Mesenchymal stem cell (in vitro differentiated cells and primary cell): ENCODE measurements around the gene MRPS34.

Source experiments
- DNase-seq: peaks from one replicate; pipeline ENCODE4 v3.0.0-alpha.2; 2013
- H2AFZ ChIP-seq: one replicate; pipeline ENCODE4 v1.6.1; 2013; ENCODE audit warnings: low read depth, mild to moderate bottlenecking, control low read depth, inconsistent platforms, low read length, moderate library complexity
- H2AK5ac ChIP-seq: 2 replicates; pipeline ENCODE4 v1.6.1; 2013; ENCODE audit warnings: low read length, moderate library complexity, mild to moderate bottlenecking, inconsistent platforms; ENCODE audit not compliant: severe bottlenecking
- H2BK120ac ChIP-seq: one replicate; pipeline ENCODE4 v1.6.1; 2013; ENCODE audit warnings: low read depth, mild to moderate bottlenecking, inconsistent platforms, low read length, moderate library complexity
- H2BK12ac ChIP-seq, 2 experiments: one replicate each; pipeline ENCODE4 v1.6.1; 2013; ENCODE audit warnings: inconsistent platforms in 2 of 2, low read length in 2 of 2, mild to moderate bottlenecking in 2 of 2, moderate library complexity in 2 of 2, control low read depth in 1 of 2
- H2BK15ac ChIP-seq: one replicate; pipeline ENCODE4 v1.6.1; 2013; ENCODE audit warnings: mild to moderate bottlenecking, low read depth, inconsistent platforms; ENCODE audit not compliant: poor library complexity, severe bottlenecking
- H2BK5ac ChIP-seq: 2 replicates; pipeline ENCODE4 v1.6.1; 2013; ENCODE audit warnings: low read depth, mild to moderate bottlenecking, low read length, control low read depth, inconsistent platforms; ENCODE audit not compliant: poor library complexity, severe bottlenecking
- H3K14ac ChIP-seq, 2 experiments: one replicate each; pipeline ENCODE4 v1.6.1; 2013; ENCODE audit warnings: inconsistent platforms in 2 of 2, low read length in 2 of 2, control low read depth in 1 of 2, mild to moderate bottlenecking in 1 of 2, moderate library complexity in 1 of 2
- H3K18ac ChIP-seq, 2 experiments: one replicate each; pipeline ENCODE4 v1.6.1; 2013; ENCODE audit warnings: inconsistent platforms in 2 of 2, low read length in 2 of 2, control low read depth in 1 of 2, low read depth in 1 of 2, mild to moderate bottlenecking in 1 of 2
- H3K23ac ChIP-seq, 2 experiments: one replicate each; pipeline ENCODE4 v1.6.1; 2013; ENCODE audit warnings: inconsistent platforms in 2 of 2, low read length in 2 of 2, mild to moderate bottlenecking in 2 of 2, moderate library complexity in 2 of 2, control low read depth in 1 of 2
- H3K27ac ChIP-seq: 2 replicates; pipeline ENCODE4 v1.5.1; 2013; ENCODE audit warnings: mild to moderate bottlenecking, moderate library complexity, low read length, control low read depth, inconsistent platforms; ENCODE audit not compliant: poor library complexity, severe bottlenecking
- H3K27me3 ChIP-seq, 2 experiments: 2 replicates each; pipeline versions ENCODE4 v1.6.1 to v1.7.0; 2013; ENCODE audit warnings: low read length in 2 of 2, mild to moderate bottlenecking in 2 of 2, moderate library complexity in 2 of 2, control low read depth in 1 of 2, inconsistent platforms in 1 of 2; ENCODE audit not compliant: control insufficient read depth in 1 of 2, insufficient read depth in 1 of 2
- H3K36me3 ChIP-seq, 2 experiments: 2 replicates each; pipeline versions ENCODE4 v1.6.1 to v1.7.0; 2013; ENCODE audit warnings: low read length in 2 of 2, control low read depth in 1 of 2, inconsistent platforms in 1 of 2, low read depth in 1 of 2, mild to moderate bottlenecking in 1 of 2; ENCODE audit not compliant: insufficient read depth in 2 of 2, control insufficient read depth in 1 of 2
- H3K4ac ChIP-seq, 2 experiments: one replicate each; pipeline ENCODE4 v1.6.1; 2013; ENCODE audit warnings: inconsistent platforms in 2 of 2, low read length in 2 of 2, mild to moderate bottlenecking in 2 of 2, moderate library complexity in 2 of 2, control low read depth in 1 of 2, low read depth in 1 of 2
- H3K4me1 ChIP-seq: 2 replicates; pipeline ENCODE4 v1.6.1; 2013; ENCODE audit warnings: low read depth, low read length, control low read depth; ENCODE audit not compliant: control insufficient read depth, insufficient read depth
- H3K4me2 ChIP-seq: 2 replicates; pipeline ENCODE4 v1.6.1; 2013; ENCODE audit warnings: low read length, mild to moderate bottlenecking, inconsistent platforms; ENCODE audit not compliant: poor library complexity, severe bottlenecking
- H3K4me3 ChIP-seq, 2 experiments: 2 replicates each; pipeline versions ENCODE4 v1.5.1 to v1.7.0; 2013; ENCODE audit warnings: low read length in 2 of 2, mild to moderate bottlenecking in 2 of 2, control low read depth in 1 of 2, low read depth in 1 of 2; ENCODE audit not compliant: insufficient read depth in 1 of 2
- H3K79me1 ChIP-seq: replicated peaks from 2 replicates; pipeline ENCODE4 v1.6.1; 2013; ENCODE audit warnings: mild to moderate bottlenecking, control low read depth, low read length, inconsistent platforms; ENCODE audit not compliant: poor library complexity, severe bottlenecking
- H3K9ac ChIP-seq: 2 replicates; pipeline ENCODE4 v1.7.0; 2013; ENCODE audit warnings: mild to moderate bottlenecking, low read length, moderate library complexity
- H3K9me3 ChIP-seq: 2 replicates; pipeline ENCODE4 v1.7.0; 2013; ENCODE audit warnings: mild to moderate bottlenecking, low read length; ENCODE audit not compliant: control insufficient read depth
- H4K8ac ChIP-seq: one replicate; pipeline ENCODE4 v1.6.1; 2013; ENCODE audit warnings: inconsistent platforms, mild to moderate bottlenecking, low read length, moderate library complexity
- H4K91ac ChIP-seq: one replicate; pipeline ENCODE4 v1.6.1; 2013; ENCODE audit warnings: mild to moderate bottlenecking, low read length, inconsistent platforms
- WGBS: methylation state at CpG from one replicate; pipeline ENCODE4 v1.1.7; 2013; ENCODE audit warnings: mixed read lengths; 5-methylcytosine and 5-hydroxymethylcytosine counted together

The MRPS34 gene

DNA sequence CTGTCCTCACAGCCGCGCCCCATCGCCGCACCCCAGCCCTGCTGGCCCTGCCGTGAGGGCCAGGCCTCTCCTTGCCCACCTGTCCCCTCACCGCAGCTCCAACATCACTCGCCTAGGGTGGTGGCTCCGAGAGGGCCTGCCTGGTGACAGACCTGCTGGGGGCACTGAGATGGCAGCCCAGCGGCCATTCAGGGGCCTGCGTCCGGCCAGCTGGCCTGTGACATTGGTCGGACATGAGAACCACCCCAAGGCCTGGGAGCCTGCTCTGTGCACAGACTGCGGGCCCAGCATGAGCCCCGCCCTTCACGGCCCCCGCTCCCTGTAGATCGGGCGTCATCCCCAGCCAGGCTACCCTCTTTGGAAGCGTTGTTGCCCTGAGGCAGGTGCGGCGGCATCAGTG, 13.4 kb downstream of the MRPS34 start:
- Histone ChIP-seq H2AK5ac (no peak overlapping the region), H3K79me1 (peaks cover 31% of the 10 kb centered on the region), H3K4ac (no peak overlapping the region), H3K4me3 (no peak overlapping the region), H3K14ac (no peak overlapping the region), H4K91ac (no peak overlapping the region), H3K18ac (no peak overlapping the region), H3K9ac (no peak overlapping the region), H2BK5ac (no peak overlapping the region), H4K8ac (no peak overlapping the region), H3K27me3 (no peaks in the 10 kb centered on the region), H2BK15ac (no peak overlapping the region), H3K4me1 (peaks cover 16% of the 10 kb centered on the region), H2AFZ (no peak overlapping the region), H2BK120ac (no peak overlapping the region), H3K9me3 (no peaks in the 10 kb centered on the region), H3K36me3 (peaks cover 76 to 87% of the 10 kb centered on the region in 2 experiments), H2BK12ac (no peak overlapping the region), H3K27ac (no peak overlapping the region), H3K4me2 (no peak overlapping the region), H3K23ac (no peak overlapping the region)
- WGBS = 98% methylated on average over 21 of the region's 21 CpGs
- no peak for DNase-seq

DNA sequence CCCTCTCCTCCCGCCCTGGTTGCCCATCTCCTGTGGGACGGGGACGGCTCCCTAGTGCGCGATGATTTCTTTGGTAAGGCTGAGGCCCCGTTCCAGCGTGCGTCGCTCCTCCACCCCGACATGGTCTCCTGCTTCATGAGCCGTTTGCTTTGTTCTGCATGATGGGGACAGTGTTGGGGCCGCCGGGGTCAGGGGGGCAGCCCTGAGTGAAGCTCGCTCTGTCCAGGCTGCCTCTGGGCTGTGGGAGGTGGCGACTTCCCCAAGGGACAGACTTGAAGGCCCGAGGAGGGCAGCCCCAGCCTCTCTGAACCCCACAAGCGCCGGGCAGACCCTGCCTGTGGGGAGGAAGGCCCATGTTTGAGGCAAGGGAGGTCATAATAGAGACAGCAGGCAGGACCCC, 14.0 kb downstream of the MRPS34 start:
- Histone ChIP-seq H2BK5ac (no peak overlapping the region), H3K4me2 (no peak overlapping the region), H3K23ac (no peak overlapping the region), H3K79me1 (peaks cover 34% of the 10 kb centered on the region), H2BK120ac (no peak overlapping the region), H2AK5ac (no peak overlapping the region), H3K27me3 (no peaks in the 10 kb centered on the region), H2AFZ (no peak overlapping the region), H3K9ac (no peak overlapping the region), H3K4me3 (no peak overlapping the region), H3K4ac (no peak overlapping the region), H3K18ac (no peak overlapping the region), H4K8ac (no peak overlapping the region), H3K14ac (no peak overlapping the region), H3K4me1 (peaks cover 14% of the 10 kb centered on the region), H3K36me3 (peaks cover 74 to 84% of the 10 kb centered on the region in 2 experiments), H2BK15ac (no peak overlapping the region), H3K27ac (no peak overlapping the region), H2BK12ac (no peak overlapping the region), H4K91ac (peak overlapping the region; percentile 28), H3K9me3 (no peaks in the 10 kb centered on the region)
- 97% methylated on average over 18 of the region's 18 CpGs for WGBS
- no peak for DNase-seq

DNA sequence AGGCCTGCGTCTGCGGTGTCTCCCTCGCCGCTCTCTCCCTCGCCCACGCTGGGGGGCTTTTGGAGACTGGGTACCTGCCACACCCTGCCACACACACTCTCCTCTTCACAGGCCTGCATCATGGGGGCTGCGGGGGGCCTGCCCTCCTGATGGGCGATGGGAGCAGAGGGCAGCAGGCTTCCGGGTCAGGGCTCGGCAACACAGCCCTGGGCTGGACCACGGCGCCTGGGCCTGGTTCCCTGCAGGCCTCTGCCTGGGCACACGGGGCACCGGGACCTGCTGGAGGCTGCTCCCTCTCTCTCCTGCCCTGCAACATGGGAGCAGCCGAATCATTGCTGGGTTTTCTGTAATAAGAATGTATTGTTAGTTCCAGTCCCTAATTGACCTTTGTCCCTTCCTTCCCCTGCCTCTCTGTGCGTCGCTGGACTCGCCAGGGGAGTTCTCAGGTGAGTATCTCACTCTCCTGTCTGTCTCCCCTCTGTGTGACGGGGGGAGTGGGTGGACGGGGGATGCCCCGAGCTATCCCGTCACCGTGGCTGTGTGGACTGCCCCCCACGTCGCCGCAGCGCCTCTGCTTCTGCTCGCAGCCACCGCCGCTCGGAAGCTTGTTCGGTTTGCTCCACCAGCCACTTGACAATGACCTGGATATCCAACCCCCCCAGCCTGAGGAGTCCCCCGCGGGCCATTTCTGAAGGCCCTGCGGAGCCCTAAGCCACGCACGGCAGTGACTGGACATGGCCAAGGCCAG, 15.0 kb downstream of the MRPS34 start:
- peak overlapping the region in 1 of 2 experiments; percentile 15 for H3K4me3 ChIP-seq
- 97% methylated on average over 32 of the region's 37 CpGs for WGBS

DNA sequence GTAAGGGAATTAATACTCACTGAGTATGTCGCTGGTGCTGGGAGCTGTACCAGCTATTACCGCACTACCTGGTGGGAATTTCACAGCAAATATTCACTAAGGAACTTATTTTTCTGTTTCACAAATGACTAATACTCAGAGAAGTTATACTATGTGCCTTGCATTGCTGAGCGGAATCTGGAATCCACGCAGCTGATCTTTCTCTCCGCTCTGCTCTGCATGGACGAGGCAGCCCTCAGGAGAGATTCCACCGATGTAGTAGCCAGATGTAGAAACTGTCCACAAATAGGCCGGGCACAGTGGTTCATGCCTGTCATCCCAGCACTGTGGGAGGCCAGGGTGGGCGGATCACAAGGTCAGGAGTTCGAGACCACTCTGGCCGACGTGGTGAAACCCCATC, 18.7 kb downstream of the MRPS34 start:
- Histone ChIP-seq H2BK120ac (no peak overlapping the region), H3K9ac (no peak overlapping the region), H4K8ac (no peak overlapping the region), H4K91ac (no peak overlapping the region), H3K23ac (no peak overlapping the region), H3K4me1 (no peaks in the 10 kb centered on the region), H3K27ac (no peak overlapping the region), H2AFZ (no peak overlapping the region), H3K36me3 (peaks cover 70 to 72% of the 10 kb centered on the region in 2 experiments), H3K9me3 (no peaks in the 10 kb centered on the region), H3K18ac (no peak overlapping the region), H3K27me3 (no peaks in the 10 kb centered on the region), H2BK5ac (no peak overlapping the region), H2BK12ac (no peak overlapping the region), H3K4me2 (no peak overlapping the region), H3K14ac (no peak overlapping the region), H3K4me3 (no peak overlapping the region), H3K79me1 (peaks cover 42% of the 10 kb centered on the region), H2AK5ac (no peak overlapping the region), H3K4ac (no peak overlapping the region), H2BK15ac (no peak overlapping the region)
- no peak for DNase-seq
- 99% methylated on average over 12 of the region's 12 CpGs for WGBS

More for the DNA sequence above, 15.0 kb downstream of the MRPS34 start:
- Histone ChIP-seq H3K36me3 (peaks cover 71 to 77% of the 10 kb centered on the region in 2 experiments), H3K27me3 (no peaks in the 10 kb centered on the region), H3K4ac (no peak overlapping the region), H3K9me3 (no peaks in the 10 kb centered on the region), H2BK120ac (no peak overlapping the region), H3K4me2 (no peak overlapping the region), H3K9ac (no peak overlapping the region), H2AK5ac (no peak overlapping the region), H4K91ac (no peak overlapping the region), H2BK15ac (no peak overlapping the region), H3K14ac (no peak overlapping the region), H3K18ac (no peak overlapping the region), H3K4me1 (peaks cover 6% of the 10 kb centered on the region), H3K27ac (no peak overlapping the region), H2BK5ac (no peak overlapping the region), H3K23ac (no peak overlapping the region), H3K79me1 (peaks cover 31% of the 10 kb centered on the region), H4K8ac (no peak overlapping the region), H2BK12ac (no peak overlapping the region), H2AFZ (no peak overlapping the region)
- DNase-seq = no peak
